ENCODE data around the gene CELSR1. TPM values are rescaled to one million over a fixed set of nuclear protein-coding genes. Genes with fewer than 3 reads are reported as not detected.

The CELSR1 gene
- total RNA-seq, 1 experiment from 2014 or later, result 22.6 TPM

- H2BK20ac ChIP-seq (ENCODE audit: low read depth, low read length, poor library complexity, severe bottlenecking), result no peak overlapping the region
- TF ChIP-seq CTCF (conservative IDR thresholded peaks at IDR 0.05), result no peak
- Mint-ChIP-seq H3K9me3 (no peaks in the 10 kb centered on the region), H3K4me3 (no peak overlapping the region), H3K4me1 (peaks cover 2 to 6% of the 10 kb centered on the region in 2 experiments; a peak in 3 of 4 replicates), H3K27ac (peak overlapping the region; percentile 69 to 86 (median 77)), H3K36me3 (ENCODE audit: insufficient read depth in 1 of 3, low read depth in 3 of 3) (peaks cover 0 to 22% (median 10%) of the 10 kb centered on the region in 3 experiments; a peak in 3 of 7 replicates), H3K27me3 (ENCODE audit: low read depth) (no peaks in the 10 kb centered on the region)
- no peak overlapping the region for H3T11ph ChIP-seq (ENCODE audit: low read length)
- H3K79me1 ChIP-seq (ENCODE audit: insufficient read depth, low read depth, low read length, poor library complexity, severe bottlenecking), result no peaks in the 10 kb centered on the region
- H4K91ac ChIP-seq (ENCODE audit: insufficient read length, low read depth, low read length), result no peak overlapping the region
- H2BK15ac ChIP-seq (ENCODE audit: low read depth, low read length), result no peak overlapping the region
- H4K5ac ChIP-seq (ENCODE audit: insufficient read length, low read depth, low read length), result no peak overlapping the region
- H2BK5ac ChIP-seq (ENCODE audit: insufficient read length, low read length), result no peak overlapping the region
- no peak overlapping the region for H3K56ac ChIP-seq (ENCODE audit: insufficient read length, low read depth, low read length)
- WGBS (ENCODE audit: extremely low coverage, insufficient read length, low lambda C conversion rate), result no CpG with 5 or more reads among the region's 32 CpGs
- H3K9ac ChIP-seq (ENCODE audit: extremely low read depth, insufficient read length, low read length), result no peak overlapping the region
- H3K9me3 ChIP-seq (ENCODE audit: control insufficient read depth, low read depth, low read length), result no peaks in the 10 kb centered on the region
- H4K20me1 ChIP-seq (ENCODE audit: control insufficient read depth, insufficient read depth, insufficient read length), result no peaks in the 10 kb centered on the region
- no peak overlapping the region for H3K18ac ChIP-seq (ENCODE audit: insufficient read length, low read depth, low read length)
- H2AFZ ChIP-seq (ENCODE audit: low read length), result no peak overlapping the region
- H3K27ac ChIP-seq (ENCODE audit: insufficient read length, low read depth, low read length), result no peak overlapping the region
- no peak overlapping the region for H3K23ac ChIP-seq (ENCODE audit: insufficient read length, low read depth, low read length)
- H2BK120ac ChIP-seq (ENCODE audit: low read depth, low read length, poor library complexity, severe bottlenecking), result no peak overlapping the region
- H4K8ac ChIP-seq (replicated peaks; ENCODE audit: insufficient read length, low read depth, low read length), result no peak overlapping the region
- H3K27me3 ChIP-seq (ENCODE audit: insufficient read depth, low read length), result no peaks in the 10 kb centered on the region
- no peak for DNase-seq
- H3K4me1 ChIP-seq (ENCODE audit: insufficient read depth, low read length), result no peaks in the 10 kb centered on the region
- no peaks in the 10 kb centered on the region for H3K23me2 ChIP-seq (ENCODE audit: insufficient read length, low read depth, low read length, poor library complexity, severe bottlenecking)
- H3K4ac ChIP-seq (ENCODE audit: low read depth, low read length), result no peak overlapping the region
- no peaks in the 10 kb centered on the region for H3K79me2 ChIP-seq (ENCODE audit: insufficient read depth, low read length)
- no peak overlapping the region for H2BK12ac ChIP-seq (ENCODE audit: insufficient read length, low read depth, low read length)
- no peak overlapping the region for H2AK5ac ChIP-seq (ENCODE audit: insufficient read length, low read length)
- no peak overlapping the region for H3K4me2 ChIP-seq (ENCODE audit: insufficient read depth, insufficient read length, low read length)
- no peak overlapping the region for H3K14ac ChIP-seq (ENCODE audit: insufficient read depth, low read length)
These were observed 146.6 kb downstream of the CELSR1 start for GRCh38 chr22:46390652-46391301.

Data from H9 (cell line).